Activated CD4-positive, alpha-beta memory T cell treated with anti-CD3 and anti-CD28 coated beads, Interleukin-2, amount 10 ng/mL, durations not matched to agents 7 days and 5 days (primary cell): ENCODE data around the gene TP63. TPM values are rescaled to one million over a fixed set of nuclear protein-coding genes. Genes with fewer than 3 reads are reported as not detected.

Experiments
- CTCF ChIA-PET: fragments of 350-600 bp; sonication (Branson Sonifier 250); formaldehyde crosslinking; loops from one replicate; lab custom pipeline; 2021; ENCODE audit warnings: antibody characterized with exemption, inconsistent platforms; lab: Charles Lee
- POLR2A ChIA-PET: fragments of 350-600 bp; sonication (Branson Sonifier 250); formaldehyde crosslinking; loops from one replicate; lab custom pipeline; 2021; ENCODE audit warnings: antibody characterized with exemption; lab: Charles Lee
- DNase-seq: peaks from one replicate; pipeline ENCODE4 v3.0.0-alpha.2; 2020
- H3K27ac Mint-ChIP-seq: one replicate; pipeline ENCODE4 v1.8.0; 2021; ENCODE audit warnings: mild to moderate bottlenecking, mixed read lengths
- H3K27me3 Mint-ChIP-seq: one replicate; pipeline ENCODE4 v1.8.0; 2021; ENCODE audit warnings: mixed read lengths
- H3K36me3 Mint-ChIP-seq: one replicate; pipeline ENCODE4 v1.8.0; 2021; ENCODE audit warnings: low read depth, mixed read lengths
- H3K4me1 Mint-ChIP-seq: one replicate; pipeline ENCODE4 v1.8.0; 2021; ENCODE audit warnings: mixed read lengths
- H3K4me3 Mint-ChIP-seq: one replicate; pipeline ENCODE4 v1.8.0; 2021; ENCODE audit warnings: mild to moderate bottlenecking, mixed read lengths
- H3K9me3 Mint-ChIP-seq: one replicate; pipeline ENCODE4 v1.8.0; 2021; ENCODE audit warnings: mixed read lengths
- total RNA-seq, 2 experiments: library from RNA; stranded (reverse); gene quantifications; one replicate each; pipeline ENCODE4 v1.2.3, GENCODE V29; 2021

The TP63 gene
- total RNA-seq, 2 experiments from 2014 or later, result 1.1 to 1.7 TPM

- DNase-seq, result no peak
- Mint-ChIP-seq H3K27ac (no peak overlapping the region), H3K9me3 (no peaks in the 10 kb centered on the region), H3K4me3 (no peak overlapping the region), H3K36me3 (no peaks in the 10 kb centered on the region), H3K4me1 (no peaks in the 10 kb centered on the region), H3K27me3 (no peaks in the 10 kb centered on the region)
- ChIA-PET POLR2A (no interaction called here), CTCF (no interaction called here)
Measured at GRCh38 chr3:189834462-189834861, 203.3 kb downstream of the TP63 start.

GRCh38 chr3:189836795-189837194, 205.6 kb downstream of the TP63 start:
- ChIA-PET POLR2A (no interaction called here), CTCF (no interaction called here)
- peaks cover 6% of the 10 kb centered on the region for H3K4me1 Mint-ChIP-seq
- no peak for DNase-seq
- H3K27ac Mint-ChIP-seq, result no peak overlapping the region
- no peaks in the 10 kb centered on the region for H3K27me3 Mint-ChIP-seq
- no peak overlapping the region for H3K4me3 Mint-ChIP-seq
- H3K9me3 Mint-ChIP-seq, result no peaks in the 10 kb centered on the region
- H3K36me3 Mint-ChIP-seq, result no peaks in the 10 kb centered on the region

GRCh38 chr3:189838291-189838690, 207.1 kb downstream of the TP63 start:
- ChIA-PET CTCF (no interaction called here), POLR2A (no interaction called here)
- DNase-seq, result no peak
- no peaks in the 10 kb centered on the region for H3K27me3 Mint-ChIP-seq
- H3K27ac Mint-ChIP-seq, result no peak overlapping the region
- peaks cover 12% of the 10 kb centered on the region for H3K4me1 Mint-ChIP-seq
- no peaks in the 10 kb centered on the region for H3K9me3 Mint-ChIP-seq
- H3K4me3 Mint-ChIP-seq, result no peak overlapping the region
- H3K36me3 Mint-ChIP-seq, result no peaks in the 10 kb centered on the region

- no peak for DNase-seq
- Mint-ChIP-seq H3K4me1 (peaks cover 12% of the 10 kb centered on the region), H3K27me3 (no peaks in the 10 kb centered on the region), H3K36me3 (no peaks in the 10 kb centered on the region), H3K27ac (no peak overlapping the region), H3K9me3 (no peaks in the 10 kb centered on the region), H3K4me3 (no peak overlapping the region)
- CTCF ChIA-PET, result no interaction called here
- POLR2A ChIA-PET, result no interaction called here
Measured at GRCh38 chr3:189839576-189839975, 208.4 kb downstream of the TP63 start.

- H3K4me1 Mint-ChIP-seq, result peaks cover 12% of the 10 kb centered on the region
- no peak for DNase-seq
- no peak overlapping the region for H3K4me3 Mint-ChIP-seq
- POLR2A ChIA-PET, result no interaction called here
- H3K36me3 Mint-ChIP-seq, result no peaks in the 10 kb centered on the region
- no peaks in the 10 kb centered on the region for H3K27me3 Mint-ChIP-seq
- H3K9me3 Mint-ChIP-seq, result no peaks in the 10 kb centered on the region
- no peak overlapping the region for H3K27ac Mint-ChIP-seq
- CTCF ChIA-PET, result interaction anchor here (0.6 kb wide), 1 partner anchor 1086 kb away, joined by 3 read pairs; no protein-coding TSS in a partner anchor
Measured at GRCh38 chr3:189841473-189842205, 210.4 kb downstream of the TP63 start.

- DNase-seq, result no peak
- Mint-ChIP-seq H3K9me3 (no peaks in the 10 kb centered on the region), H3K27me3 (no peaks in the 10 kb centered on the region), H3K27ac (no peak overlapping the region), H3K36me3 (no peaks in the 10 kb centered on the region), H3K4me1 (peaks cover 12% of the 10 kb centered on the region), H3K4me3 (no peak overlapping the region)
- POLR2A ChIA-PET, result no interaction called here
- CTCF ChIA-PET, result no interaction called here
Measured at GRCh38 chr3:189842681-189843602, 211.8 kb downstream of the TP63 start.

- H3K4me1 Mint-ChIP-seq, result peaks cover 12% of the 10 kb centered on the region
- no peak for DNase-seq
- H3K36me3 Mint-ChIP-seq, result no peaks in the 10 kb centered on the region
- H3K4me3 Mint-ChIP-seq, result no peak overlapping the region
- no peak overlapping the region for H3K27ac Mint-ChIP-seq
- no peaks in the 10 kb centered on the region for H3K9me3 Mint-ChIP-seq
- peaks cover 1% of the 10 kb centered on the region for H3K27me3 Mint-ChIP-seq
- ChIA-PET CTCF (no interaction called here), POLR2A (no interaction called here)
Measured at GRCh38 chr3:189845069-189845468, 213.9 kb downstream of the TP63 start.

- H3K9me3 Mint-ChIP-seq, result no peaks in the 10 kb centered on the region
- POLR2A ChIA-PET, result no interaction called here
Measured at GRCh38 chr3:189848395-189849040, 217.3 kb downstream of the TP63 start.

GRCh38 chr3:189849262-189849661, 218.1 kb downstream of the TP63 start:
- H3K27ac Mint-ChIP-seq, result no peak overlapping the region
- DNase-seq, result no peak
- CTCF ChIA-PET, result no interaction called here
- POLR2A ChIA-PET, result no interaction called here
- no peaks in the 10 kb centered on the region for H3K36me3 Mint-ChIP-seq
- H3K9me3 Mint-ChIP-seq, result no peaks in the 10 kb centered on the region
- peaks cover 1% of the 10 kb centered on the region for H3K27me3 Mint-ChIP-seq
- H3K4me3 Mint-ChIP-seq, result no peak overlapping the region
- no peaks in the 10 kb centered on the region for H3K4me1 Mint-ChIP-seq

More at GRCh38 chr3:189848395-189849040, 217.3 kb downstream of the TP63 start:
- H3K4me3 Mint-ChIP-seq, result no peak overlapping the region
- DNase-seq, result no peak
- no peak overlapping the region for H3K27ac Mint-ChIP-seq
- peaks cover 1% of the 10 kb centered on the region for H3K27me3 Mint-ChIP-seq
- no peaks in the 10 kb centered on the region for H3K36me3 Mint-ChIP-seq
- CTCF ChIA-PET, result no interaction called here
- no peaks in the 10 kb centered on the region for H3K4me1 Mint-ChIP-seq

GRCh38 chr3:189851682-189852081, 220.5 kb downstream of the TP63 start:
- H3K36me3 Mint-ChIP-seq, result no peaks in the 10 kb centered on the region
- DNase-seq, result no peak
- POLR2A ChIA-PET, result no interaction called here
- no peak overlapping the region for H3K27ac Mint-ChIP-seq
- no peaks in the 10 kb centered on the region for H3K9me3 Mint-ChIP-seq
- H3K4me1 Mint-ChIP-seq, result no peaks in the 10 kb centered on the region
- H3K27me3 Mint-ChIP-seq, result peaks cover 3% of the 10 kb centered on the region
- CTCF ChIA-PET, result no interaction called here
- no peak overlapping the region for H3K4me3 Mint-ChIP-seq

GRCh38 chr3:189853906-189854305, 222.7 kb downstream of the TP63 start:
- Mint-ChIP-seq H3K36me3 (no peaks in the 10 kb centered on the region), H3K4me1 (no peaks in the 10 kb centered on the region)
- POLR2A ChIA-PET, result no interaction called here

GRCh38 chr3:189860296-189860695, 229.1 kb downstream of the TP63 start:
- ChIA-PET POLR2A (no interaction called here), CTCF (interaction anchor here (0.6 kb wide), 1 partner anchor 98 kb away, joined by 6 read pairs; no protein-coding TSS in a partner anchor)
- no peak for DNase-seq
- no peak overlapping the region for H3K27ac Mint-ChIP-seq
- H3K36me3 Mint-ChIP-seq, result no peaks in the 10 kb centered on the region
- H3K27me3 Mint-ChIP-seq, result peaks cover 2% of the 10 kb centered on the region
- H3K4me3 Mint-ChIP-seq, result no peak overlapping the region
- no peaks in the 10 kb centered on the region for H3K4me1 Mint-ChIP-seq
- H3K9me3 Mint-ChIP-seq, result no peaks in the 10 kb centered on the region

More at GRCh38 chr3:189853906-189854305, 222.7 kb downstream of the TP63 start:
- Mint-ChIP-seq H3K9me3 (no peaks in the 10 kb centered on the region), H3K4me3 (no peak overlapping the region), H3K27me3 (peaks cover 2% of the 10 kb centered on the region), H3K27ac (no peak overlapping the region)
- no peak for DNase-seq
- CTCF ChIA-PET, result no interaction called here

GRCh38 chr3:189862385-189862998, 231.3 kb downstream of the TP63 start:
- CTCF ChIA-PET, result no interaction called here

More at GRCh38 chr3:189862385-189862998, 231.3 kb downstream of the TP63 start:
- no peaks in the 10 kb centered on the region for H3K36me3 Mint-ChIP-seq
- H3K27me3 Mint-ChIP-seq, result no peaks in the 10 kb centered on the region
- no peak overlapping the region for H3K4me3 Mint-ChIP-seq
- H3K4me1 Mint-ChIP-seq, result no peaks in the 10 kb centered on the region
- no peak overlapping the region for H3K27ac Mint-ChIP-seq
- H3K9me3 Mint-ChIP-seq, result no peaks in the 10 kb centered on the region
- POLR2A ChIA-PET, result no interaction called here
- no peak for DNase-seq
